Stimulated activated CD8-positive, alpha-beta memory T cell treated with anti-CD3 and anti-CD28 coated beads, Interleukin-4, amount 100 ng/mL, for 1 hour (primary cell): ENCODE measurements around the gene RIOX2.

Experiments
- DNase-seq, 2 donors: peaks; one replicate each; pipeline ENCODE4 v3.0.0-alpha.2; 2020; ENCODE audit warnings: low read depth in 2 of 2, low spot score in 1 of 2

Gene RIOX2

GRCh38 chr3:97990624-97991292 is 18.5 kb upstream of the RIOX2 start:
- DNase-seq, result no peak

GRCh38 chr3:97988784-97989568 is 16.7 kb upstream of the RIOX2 start:
- DNase-seq, result no peak

- DNase-seq, result no peak
Observed at GRCh38 chr3:97987306-97987705, 15.1 kb upstream of the RIOX2 start.

GRCh38 chr3:97983933-97984491 is 11.8 kb upstream of the RIOX2 start:
- no peak for DNase-seq

- no peak for DNase-seq
Observed at GRCh38 chr3:97981886-97982285, 9.7 kb upstream of the RIOX2 start.

GRCh38 chr3:97979610-97980009 is 7.4 kb upstream of the RIOX2 start:
- no peak for DNase-seq

GRCh38 chr3:97975466-97975865 is 3.2 kb upstream of the RIOX2 start:
- DNase-seq, result no peak

GRCh38 chr3:97974996-97975395 is 2.8 kb upstream of the RIOX2 start:
- no peak for DNase-seq

- no peak for DNase-seq
Observed at GRCh38 chr3:97972976-97973375, 745 bp upstream of the RIOX2 start.

GRCh38 chr3:97970956-97971620 is 1.1 kb downstream of the RIOX2 start:
- no peak for DNase-seq

GRCh38 chr3:97970156-97970555 is 2.1 kb downstream of the RIOX2 start:
- DNase-seq, result no peak

GRCh38 chr3:97969541-97969940 is 2.7 kb downstream of the RIOX2 start:
- no peak for DNase-seq

GRCh38 chr3:97968376-97968775 is 3.9 kb downstream of the RIOX2 start:
- DNase-seq, result no peak

- no peak for DNase-seq
Observed at GRCh38 chr3:97967966-97968365, 4.3 kb downstream of the RIOX2 start.

- DNase-seq, result no peak
Observed at GRCh38 chr3:97960993-97961766, 11.1 kb downstream of the RIOX2 start.

GRCh38 chr3:97960551-97960950 is 11.7 kb downstream of the RIOX2 start:
- DNase-seq, result no peak

- no peak for DNase-seq
Observed at GRCh38 chr3:97959872-97960271, 12.4 kb downstream of the RIOX2 start.

- no peak for DNase-seq
Observed at GRCh38 chr3:97958796-97959195, 13.4 kb downstream of the RIOX2 start.

- no peak for DNase-seq
Observed at GRCh38 chr3:97958396-97958795, 13.8 kb downstream of the RIOX2 start.

GRCh38 chr3:97957617-97958311 is 14.5 kb downstream of the RIOX2 start:
- no peak for DNase-seq

GRCh38 chr3:97956051-97956450 is 16.2 kb downstream of the RIOX2 start:
- no peak for DNase-seq
